ENCODE results near the gene CARD8.
"Not testable (repeated sequence)": the region's sequence is repeated elsewhere in the genome, so short reads cannot be mapped to it uniquely, and the experiment has no call there.

Gene CARD8

GRCh38 chr19:48237057-48237456 lies 18.7 kb downstream of the CARD8 start:
- DNase-seq (ENCODE audit: low read depth) = no peak
- TF ChIP-seq CTCF (IDR thresholded peaks at IDR 0.05; ENCODE audit: control insufficient read depth, extremely low read depth, insufficient read depth) = no peak
- no peak overlapping the region for H3K4me3 ChIP-seq (ENCODE audit: low read depth, low read length)

- no peak for DNase-seq (ENCODE audit: low read depth)
- no peak overlapping the region for H3K4me3 ChIP-seq (ENCODE audit: low read depth, low read length)
- no peak for TF ChIP-seq CTCF (IDR thresholded peaks at IDR 0.05; ENCODE audit: control insufficient read depth, extremely low read depth, insufficient read depth)
Measured at GRCh38 chr19:48230555-48231129, 25.1 kb downstream of the CARD8 start.

- TF ChIP-seq CTCF (IDR thresholded peaks at IDR 0.05; ENCODE audit: control insufficient read depth, extremely low read depth, insufficient read depth) = no peak
- no peak for DNase-seq (ENCODE audit: low read depth)
- no peak overlapping the region for H3K4me3 ChIP-seq (ENCODE audit: low read depth, low read length)
Measured at GRCh38 chr19:48221628-48222027, 34.1 kb downstream of the CARD8 start.

- DNase-seq (ENCODE audit: low read depth); H3K4me3 ChIP-seq (ENCODE audit: low read depth, low read length): not testable (repeated sequence)
Measured at GRCh38 chr19:48220784-48221183, 34.9 kb downstream of the CARD8 start.

GRCh38 chr19:48218997-48219396 lies 36.7 kb downstream of the CARD8 start:
- no peak for DNase-seq (ENCODE audit: low read depth)
- TF ChIP-seq CTCF (IDR thresholded peaks at IDR 0.05; ENCODE audit: control insufficient read depth, extremely low read depth, insufficient read depth) = no peak
- no peak overlapping the region for H3K4me3 ChIP-seq (ENCODE audit: low read depth, low read length)

GRCh38 chr19:48216933-48217332 lies 38.8 kb downstream of the CARD8 start:
- TF ChIP-seq CTCF (IDR thresholded peaks at IDR 0.05; ENCODE audit: control insufficient read depth, extremely low read depth, insufficient read depth) = no peak
- no peak overlapping the region for H3K4me3 ChIP-seq (ENCODE audit: low read depth, low read length)
- DNase-seq (ENCODE audit: low read depth) = no peak

DNA sequence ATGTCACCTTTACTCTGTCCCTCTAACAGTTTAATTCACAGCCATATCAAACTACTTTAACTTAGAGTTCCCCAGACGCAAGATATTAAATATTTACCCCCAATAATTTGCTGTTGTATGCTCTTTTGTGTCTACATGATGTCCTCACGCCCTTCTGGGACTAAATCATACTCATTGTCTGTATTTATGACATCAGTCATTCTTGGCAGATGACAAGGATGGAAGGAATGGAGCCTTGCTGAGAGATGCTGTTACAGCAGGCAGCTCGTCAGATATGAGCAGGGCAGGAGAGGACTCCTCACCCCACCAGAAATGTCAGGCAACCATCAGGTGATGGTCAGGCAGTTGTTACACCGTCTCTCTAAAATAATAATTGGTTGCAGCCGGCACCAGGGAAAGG lies 41.8 kb downstream of the CARD8 start:
- H3K4me3 ChIP-seq (ENCODE audit: low read depth, low read length) = no peak overlapping the region
- TF ChIP-seq CTCF (IDR thresholded peaks at IDR 0.05; ENCODE audit: control insufficient read depth, extremely low read depth, insufficient read depth) = no peak
- DNase-seq (ENCODE audit: low read depth) = no peak
